HG03354 (cell line): Measurements from ENCODE around the gene GALNT17.

Experiments used
- ATAC-seq: cut with Tn5 transposase; IDR thresholded peaks from one replicate; pipeline ENCODE4 v1.9.1; 2021; ENCODE audit warnings: mild to moderate bottlenecking; ENCODE audit not compliant: unreplicated experiment, poor library complexity, severe bottlenecking

GALNT17 gene

GRCh38 chr7:71518880-71519279, 386.9 kb downstream of the GALNT17 start:
- ATAC-seq = no peak

- ATAC-seq = no peak
Observed at GRCh38 chr7:71521506-71521905, 389.6 kb downstream of the GALNT17 start.

- no peak for ATAC-seq
Observed at GRCh38 chr7:71526106-71526505, 394.2 kb downstream of the GALNT17 start.

GRCh38 chr7:71527213-71527612, 395.3 kb downstream of the GALNT17 start:
- no peak for ATAC-seq

GRCh38 chr7:71535616-71536015, 403.7 kb downstream of the GALNT17 start:
- ATAC-seq = no peak

GRCh38 chr7:71538210-71538609, 406.3 kb downstream of the GALNT17 start:
- ATAC-seq = no peak

GRCh38 chr7:71539615-71540014, 407.7 kb downstream of the GALNT17 start:
- no peak for ATAC-seq

GRCh38 chr7:71541707-71542353, 409.9 kb downstream of the GALNT17 start:
- ATAC-seq = no peak

- ATAC-seq = no peak
Observed at GRCh38 chr7:71543396-71543795, 411.5 kb downstream of the GALNT17 start.

- no peak for ATAC-seq
Observed at GRCh38 chr7:71544816-71545215, 412.9 kb downstream of the GALNT17 start.

GRCh38 chr7:71547426-71547825, 415.5 kb downstream of the GALNT17 start:
- ATAC-seq = no peak

GRCh38 chr7:71548746-71549145, 416.8 kb downstream of the GALNT17 start:
- ATAC-seq = no peak

GRCh38 chr7:71553306-71553705, 421.4 kb downstream of the GALNT17 start:
- ATAC-seq = no peak

- ATAC-seq = no peak
Observed at GRCh38 chr7:71555758-71556157, 423.8 kb downstream of the GALNT17 start.

- ATAC-seq = no peak
Observed at GRCh38 chr7:71558806-71559613, 427.1 kb downstream of the GALNT17 start.

- no peak for ATAC-seq
Observed at GRCh38 chr7:71560354-71560995, 428.5 kb downstream of the GALNT17 start.

- no peak for ATAC-seq
Observed at GRCh38 chr7:71563276-71563675, 431.3 kb downstream of the GALNT17 start.

- ATAC-seq = no peak
Observed at GRCh38 chr7:71566376-71566775, 434.4 kb downstream of the GALNT17 start.

- ATAC-seq = no peak
Observed at GRCh38 chr7:71566991-71567390, 435.0 kb downstream of the GALNT17 start.

- ATAC-seq = no peak
Observed at GRCh38 chr7:71574153-71574860, 442.4 kb downstream of the GALNT17 start.
